ENCODE results near the gene HENMT1.
"Not testable (repeated sequence)": the region's sequence is repeated elsewhere in the genome, so short reads cannot be mapped to it uniquely, and the experiment has no call there.

Gene HENMT1

GRCh38 chr1:108667422-108667821 lies 6.5 kb upstream of the HENMT1 start:
- H3K27me3 ChIP-seq (ENCODE audit: control insufficient read depth, insufficient read depth, low read length); H3K9ac ChIP-seq (ENCODE audit: low read length); H3K36me3 ChIP-seq (ENCODE audit: control insufficient read depth, low read depth, low read length); H3K4me3 ChIP-seq (ENCODE audit: low read length); H3K27ac ChIP-seq (ENCODE audit: low read length); H3K9me3 ChIP-seq (ENCODE audit: control insufficient read depth, low read depth, low read length); H3K4me1 ChIP-seq (ENCODE audit: control insufficient read depth, low read depth, low read length): not testable (repeated sequence)

- Histone ChIP-seq H3K27me3 (ENCODE audit: control insufficient read depth, insufficient read depth, low read length) (peaks cover 22% of the 10 kb centered on the region), H3K27ac (ENCODE audit: low read length) (no peak overlapping the region), H3K9ac (ENCODE audit: low read length) (no peak overlapping the region), H3K36me3 (ENCODE audit: control insufficient read depth, low read depth, low read length) (no peaks in the 10 kb centered on the region), H3K9me3 (ENCODE audit: control insufficient read depth, low read depth, low read length) (no peaks in the 10 kb centered on the region), H3K4me3 (ENCODE audit: low read length) (no peak overlapping the region), H3K4me1 (ENCODE audit: control insufficient read depth, low read depth, low read length) (no peaks in the 10 kb centered on the region)
Measured at GRCh38 chr1:108665771-108666170, 4.9 kb upstream of the HENMT1 start.

GRCh38 chr1:108665067-108665466 lies 4.2 kb upstream of the HENMT1 start:
- no peak overlapping the region for H3K4me3 ChIP-seq (ENCODE audit: low read length)
- no peaks in the 10 kb centered on the region for H3K4me1 ChIP-seq (ENCODE audit: control insufficient read depth, low read depth, low read length)
- H3K9me3 ChIP-seq (ENCODE audit: control insufficient read depth, low read depth, low read length): no peaks in the 10 kb centered on the region
- H3K9ac ChIP-seq (ENCODE audit: low read length): no peak overlapping the region
- no peak overlapping the region for H3K27ac ChIP-seq (ENCODE audit: low read length)
- peaks cover 29% of the 10 kb centered on the region for H3K27me3 ChIP-seq (ENCODE audit: control insufficient read depth, insufficient read depth, low read length)
- no peaks in the 10 kb centered on the region for H3K36me3 ChIP-seq (ENCODE audit: control insufficient read depth, low read depth, low read length)

GRCh38 chr1:108664481-108664880 lies 3.6 kb upstream of the HENMT1 start:
- no peak overlapping the region for H3K4me3 ChIP-seq (ENCODE audit: low read length)

GRCh38 chr1:108663074-108663473 lies 2.2 kb upstream of the HENMT1 start:
- no peaks in the 10 kb centered on the region for H3K9me3 ChIP-seq (ENCODE audit: control insufficient read depth, low read depth, low read length)
- H3K27me3 ChIP-seq (ENCODE audit: control insufficient read depth, insufficient read depth, low read length): peaks cover 34% of the 10 kb centered on the region
- no peaks in the 10 kb centered on the region for H3K4me1 ChIP-seq (ENCODE audit: control insufficient read depth, low read depth, low read length)
- H3K36me3 ChIP-seq (ENCODE audit: control insufficient read depth, low read depth, low read length): no peaks in the 10 kb centered on the region
- no peak overlapping the region for H3K9ac ChIP-seq (ENCODE audit: low read length)
- no peak overlapping the region for H3K27ac ChIP-seq (ENCODE audit: low read length)
- H3K4me3 ChIP-seq (ENCODE audit: low read length): no peak overlapping the region

More at GRCh38 chr1:108664481-108664880, 3.6 kb upstream of the HENMT1 start:
- peaks cover 34% of the 10 kb centered on the region for H3K27me3 ChIP-seq (ENCODE audit: control insufficient read depth, insufficient read depth, low read length)
- no peaks in the 10 kb centered on the region for H3K36me3 ChIP-seq (ENCODE audit: control insufficient read depth, low read depth, low read length)
- no peaks in the 10 kb centered on the region for H3K4me1 ChIP-seq (ENCODE audit: control insufficient read depth, low read depth, low read length)
- no peak overlapping the region for H3K9ac ChIP-seq (ENCODE audit: low read length)
- H3K27ac ChIP-seq (ENCODE audit: low read length): no peak overlapping the region
- no peaks in the 10 kb centered on the region for H3K9me3 ChIP-seq (ENCODE audit: control insufficient read depth, low read depth, low read length)

- no peak overlapping the region for H3K9ac ChIP-seq (ENCODE audit: low read length)
- H3K27ac ChIP-seq (ENCODE audit: low read length): no peak overlapping the region
- no peak overlapping the region for H3K4me3 ChIP-seq (ENCODE audit: low read length)
- H3K9me3 ChIP-seq (ENCODE audit: control insufficient read depth, low read depth, low read length): no peaks in the 10 kb centered on the region
- no peaks in the 10 kb centered on the region for H3K36me3 ChIP-seq (ENCODE audit: control insufficient read depth, low read depth, low read length)
- H3K4me1 ChIP-seq (ENCODE audit: control insufficient read depth, low read depth, low read length): no peaks in the 10 kb centered on the region
- peaks cover 27% of the 10 kb centered on the region for H3K27me3 ChIP-seq (ENCODE audit: control insufficient read depth, insufficient read depth, low read length)
Measured at GRCh38 chr1:108657356-108658080, 3.4 kb downstream of the HENMT1 start.

GRCh38 chr1:108653431-108654105 lies 7.3 kb downstream of the HENMT1 start:
- no peaks in the 10 kb centered on the region for H3K27me3 ChIP-seq (ENCODE audit: control insufficient read depth, insufficient read depth, low read length)
- H3K9ac ChIP-seq (ENCODE audit: low read length): no peak overlapping the region
- no peaks in the 10 kb centered on the region for H3K9me3 ChIP-seq (ENCODE audit: control insufficient read depth, low read depth, low read length)
- H3K36me3 ChIP-seq (ENCODE audit: control insufficient read depth, low read depth, low read length): no peaks in the 10 kb centered on the region
- no peak overlapping the region for H3K27ac ChIP-seq (ENCODE audit: low read length)
- H3K4me3 ChIP-seq (ENCODE audit: low read length): no peak overlapping the region
- no peaks in the 10 kb centered on the region for H3K4me1 ChIP-seq (ENCODE audit: control insufficient read depth, low read depth, low read length)

GRCh38 chr1:108646648-108647269 lies 14.1 kb downstream of the HENMT1 start:
- no peaks in the 10 kb centered on the region for H3K36me3 ChIP-seq (ENCODE audit: control insufficient read depth, low read depth, low read length)
- no peak overlapping the region for H3K27ac ChIP-seq (ENCODE audit: low read length)
- no peak overlapping the region for H3K4me3 ChIP-seq (ENCODE audit: low read length)
- no peak overlapping the region for H3K9ac ChIP-seq (ENCODE audit: low read length)
- no peaks in the 10 kb centered on the region for H3K9me3 ChIP-seq (ENCODE audit: control insufficient read depth, low read depth, low read length)
- no peaks in the 10 kb centered on the region for H3K4me1 ChIP-seq (ENCODE audit: control insufficient read depth, low read depth, low read length)
- no peaks in the 10 kb centered on the region for H3K27me3 ChIP-seq (ENCODE audit: control insufficient read depth, insufficient read depth, low read length)

- Histone ChIP-seq H3K4me1 (ENCODE audit: control insufficient read depth, low read depth, low read length) (no peaks in the 10 kb centered on the region), H3K9me3 (ENCODE audit: control insufficient read depth, low read depth, low read length) (no peaks in the 10 kb centered on the region), H3K4me3 (ENCODE audit: low read length) (no peak overlapping the region), H3K36me3 (ENCODE audit: control insufficient read depth, low read depth, low read length) (no peaks in the 10 kb centered on the region), H3K27me3 (ENCODE audit: control insufficient read depth, insufficient read depth, low read length) (no peaks in the 10 kb centered on the region), H3K9ac (ENCODE audit: low read length) (no peak overlapping the region), H3K27ac (ENCODE audit: low read length) (no peak overlapping the region)
Measured at GRCh38 chr1:108646265-108646647, 14.6 kb downstream of the HENMT1 start.

GRCh38 chr1:108645564-108646184 lies 15.2 kb downstream of the HENMT1 start:
- no peak overlapping the region for H3K9ac ChIP-seq (ENCODE audit: low read length)
- no peaks in the 10 kb centered on the region for H3K36me3 ChIP-seq (ENCODE audit: control insufficient read depth, low read depth, low read length)
- no peak overlapping the region for H3K4me3 ChIP-seq (ENCODE audit: low read length)
- H3K27ac ChIP-seq (ENCODE audit: low read length): no peak overlapping the region
- H3K4me1 ChIP-seq (ENCODE audit: control insufficient read depth, low read depth, low read length): no peaks in the 10 kb centered on the region
- H3K9me3 ChIP-seq (ENCODE audit: control insufficient read depth, low read depth, low read length): no peaks in the 10 kb centered on the region
- H3K27me3 ChIP-seq (ENCODE audit: control insufficient read depth, insufficient read depth, low read length): no peaks in the 10 kb centered on the region

- no peak overlapping the region for H3K9ac ChIP-seq (ENCODE audit: low read length)
- no peak overlapping the region for H3K27ac ChIP-seq (ENCODE audit: low read length)
- H3K4me3 ChIP-seq (ENCODE audit: low read length): no peak overlapping the region
- H3K9me3 ChIP-seq (ENCODE audit: control insufficient read depth, low read depth, low read length): no peaks in the 10 kb centered on the region
- H3K27me3 ChIP-seq (ENCODE audit: control insufficient read depth, insufficient read depth, low read length): no peaks in the 10 kb centered on the region
- H3K36me3 ChIP-seq (ENCODE audit: control insufficient read depth, low read depth, low read length): no peaks in the 10 kb centered on the region
- no peaks in the 10 kb centered on the region for H3K4me1 ChIP-seq (ENCODE audit: control insufficient read depth, low read depth, low read length)
Measured at GRCh38 chr1:108644984-108645383, 15.9 kb downstream of the HENMT1 start.
